GM19395 (cell line): ENCODE data around the gene BOD1L1.

Experiments used
- ATAC-seq: cut with Tn5 transposase; IDR thresholded peaks from one replicate; pipeline ENCODE4 v1.9.1; 2021; ENCODE audit warnings: mild to moderate bottlenecking, moderate library complexity; ENCODE audit not compliant: unreplicated experiment

BOD1L1 gene

DNA sequence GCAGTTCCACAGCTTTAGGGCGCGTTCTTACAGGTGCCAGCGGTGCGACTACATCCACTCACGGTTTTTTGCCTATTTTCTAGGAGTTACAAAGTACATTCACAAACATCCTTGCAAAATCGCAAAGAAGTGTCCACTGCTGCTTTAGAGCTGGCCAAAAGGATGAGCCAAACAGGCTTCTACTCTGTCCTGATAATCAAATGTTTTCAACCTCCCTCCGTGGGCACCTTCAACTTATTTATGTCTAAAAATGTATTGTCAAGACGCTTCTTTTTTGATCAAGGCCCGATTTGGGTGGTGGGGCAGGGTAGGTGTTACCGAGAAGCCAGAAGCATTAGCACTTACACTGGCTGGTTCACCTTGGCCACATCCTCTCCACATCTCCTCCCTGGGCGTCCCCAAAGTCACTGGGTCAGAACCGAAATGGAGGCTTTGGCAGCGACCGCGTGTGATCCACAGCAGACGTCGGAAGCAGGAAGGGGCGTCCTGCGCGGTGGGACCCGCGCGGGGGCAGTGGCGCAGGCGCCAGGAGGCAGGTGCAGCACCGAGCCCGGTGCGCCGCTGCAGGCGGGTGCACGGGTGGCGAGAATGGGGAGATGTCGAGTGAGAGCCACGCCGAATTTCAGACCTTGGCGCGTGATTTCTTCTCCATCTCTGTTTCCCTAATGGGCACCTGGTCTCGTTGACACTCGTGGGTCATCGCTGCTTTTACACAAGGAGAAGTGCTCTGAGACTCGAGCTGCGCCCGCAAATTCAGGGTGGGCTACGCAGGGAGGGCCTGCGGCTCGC is 100.1 kb downstream of the BOD1L1 start:
- no peak for ATAC-seq

DNA sequence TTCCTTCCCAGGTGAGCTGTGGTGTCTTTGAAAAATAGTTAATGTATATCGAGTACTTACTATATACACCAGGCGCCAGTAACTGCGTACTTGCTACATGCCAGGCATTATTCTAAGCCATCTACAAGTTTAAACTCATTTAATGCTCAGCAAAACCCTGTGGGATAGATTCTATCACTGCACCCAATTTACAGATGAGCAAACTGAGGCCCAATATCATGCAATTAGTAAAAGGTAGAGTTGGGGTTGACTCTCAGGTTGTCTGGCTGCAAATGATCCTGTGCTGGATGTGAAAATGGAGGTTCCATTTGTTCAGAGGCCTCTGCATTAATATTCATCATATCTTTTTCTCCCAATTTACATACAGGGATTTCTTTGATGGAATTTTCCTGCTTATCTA is 100.9 kb downstream of the BOD1L1 start:
- no peak for ATAC-seq

DNA sequence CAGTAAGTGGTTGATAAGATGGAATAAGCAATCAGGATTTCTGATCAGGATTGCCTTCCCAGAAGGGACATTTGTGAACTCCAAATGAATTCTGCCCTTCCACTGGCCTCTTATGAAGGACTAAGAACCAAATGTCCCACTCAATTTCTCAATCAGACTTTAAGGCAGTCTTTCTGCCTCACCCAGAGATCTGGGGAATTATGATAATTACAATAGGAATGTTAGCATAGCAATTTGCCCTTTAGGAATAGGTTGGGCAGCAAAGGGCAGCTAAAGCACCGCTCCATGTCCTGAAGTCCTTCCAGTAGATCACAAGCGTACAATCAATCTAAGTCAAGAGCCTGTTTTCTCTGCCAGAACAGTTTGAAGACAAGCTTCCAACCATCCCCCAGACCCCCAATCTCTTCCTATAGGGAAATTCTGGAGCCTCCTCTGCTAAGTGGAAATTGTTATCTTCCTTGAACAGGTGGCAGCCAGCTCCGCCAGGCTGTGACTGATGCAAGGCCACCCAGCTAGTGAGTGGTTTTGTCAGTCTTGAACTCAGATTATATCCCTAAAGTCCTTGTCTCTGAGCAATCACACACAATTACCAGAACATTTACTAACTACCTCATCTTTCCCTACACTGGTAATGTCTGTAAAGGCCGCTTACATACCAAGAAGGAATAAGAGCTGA is 101.8 kb downstream of the BOD1L1 start:
- ATAC-seq: no peak

DNA sequence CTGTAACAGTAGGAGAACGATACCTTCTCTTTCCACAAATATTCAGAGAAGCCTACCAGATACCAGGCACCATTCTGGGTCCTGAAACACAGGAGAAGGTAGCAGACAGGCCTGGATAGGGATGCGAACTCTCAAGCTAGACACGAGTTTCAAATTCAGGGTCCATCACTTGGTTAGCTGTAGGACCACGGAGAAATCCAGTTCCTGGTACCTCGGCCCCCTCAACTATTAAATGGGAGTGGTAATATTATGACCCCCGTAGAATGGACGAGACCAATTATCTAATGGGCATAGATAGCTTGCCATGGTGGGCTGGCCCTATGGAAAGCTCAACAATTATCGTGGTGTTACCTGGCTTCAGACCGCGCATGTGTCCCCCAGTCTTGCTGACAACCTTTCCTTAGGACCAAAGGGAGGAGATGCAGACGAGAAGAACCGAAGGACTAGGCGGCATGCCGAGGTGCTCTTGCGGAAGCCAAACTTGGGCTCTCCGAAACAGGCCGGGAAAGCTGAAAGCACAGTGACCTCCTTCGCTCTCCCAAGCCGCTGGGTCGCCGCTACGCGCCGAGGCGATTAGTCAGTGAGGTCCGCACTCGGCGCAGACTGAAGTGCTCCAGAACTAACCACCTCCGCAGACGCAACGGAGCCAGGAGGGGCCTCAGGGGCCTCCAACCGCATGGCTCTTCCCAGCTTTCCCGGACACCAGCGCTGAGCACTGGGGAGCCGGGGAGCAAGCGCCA is 102.9 kb downstream of the BOD1L1 start:
- no peak for ATAC-seq

DNA sequence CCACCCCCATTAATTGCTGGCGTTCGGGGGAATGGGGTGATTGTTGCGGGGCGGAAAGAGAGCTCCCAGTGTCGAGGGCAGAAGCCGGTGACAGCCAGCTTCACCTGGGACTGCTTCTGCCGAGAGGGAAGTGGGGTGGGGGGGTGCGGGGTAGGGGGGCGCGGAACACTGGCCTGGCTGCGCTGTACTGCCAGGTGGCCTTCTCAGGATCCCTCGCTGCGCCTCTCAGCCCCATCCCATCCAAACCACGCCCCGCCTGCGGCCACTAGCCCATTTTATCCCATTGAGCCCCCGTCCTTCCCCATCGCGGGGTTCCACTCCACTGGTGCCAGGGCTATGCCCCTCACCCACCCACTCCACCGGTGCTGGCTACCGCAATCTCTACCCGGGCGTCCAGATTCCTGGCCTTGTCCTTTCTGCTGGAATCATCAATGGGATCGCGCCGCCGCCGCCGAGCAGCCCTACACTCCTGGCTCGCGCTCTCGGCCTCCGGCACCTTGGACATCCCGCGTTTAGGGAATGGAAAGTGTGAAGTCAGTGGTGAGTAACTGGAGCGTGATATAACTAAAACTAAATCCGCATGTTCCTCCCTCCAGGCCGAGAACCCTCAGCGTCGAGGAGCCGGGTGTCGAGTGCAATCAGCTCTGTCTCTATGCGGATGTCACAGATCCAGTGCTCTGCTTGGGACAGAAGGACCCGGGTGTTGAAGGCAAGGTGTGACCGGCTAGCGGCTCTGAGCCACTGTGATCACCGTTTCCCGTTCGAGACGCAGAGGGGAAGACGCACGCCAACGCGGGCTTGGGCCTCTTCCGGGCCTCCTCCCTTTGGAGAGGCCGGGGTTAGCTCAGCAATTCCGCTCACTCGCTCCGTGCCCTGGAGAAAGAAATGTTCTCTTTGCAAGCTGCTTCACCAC is 103.7 kb downstream of the BOD1L1 start:
- ATAC-seq: no peak

DNA sequence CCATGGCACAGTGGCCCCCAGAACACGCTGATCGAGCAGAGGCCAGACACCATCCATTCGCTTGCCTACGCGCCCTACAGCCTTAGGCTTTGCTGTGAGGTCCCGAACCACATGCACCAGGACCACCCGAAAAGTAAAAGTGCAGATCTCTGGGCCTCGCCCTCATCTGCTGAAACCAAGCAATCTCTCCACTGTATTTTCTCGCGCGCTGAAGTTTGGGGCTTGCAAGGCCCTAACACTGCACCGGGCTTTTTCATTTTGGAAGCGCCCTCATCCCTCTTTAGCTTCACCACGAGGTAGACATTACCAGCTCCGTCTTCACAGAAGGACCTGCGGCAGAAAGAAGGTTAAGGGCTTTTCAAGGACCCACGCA is 104.4 kb downstream of the BOD1L1 start:
- no peak for ATAC-seq

DNA sequence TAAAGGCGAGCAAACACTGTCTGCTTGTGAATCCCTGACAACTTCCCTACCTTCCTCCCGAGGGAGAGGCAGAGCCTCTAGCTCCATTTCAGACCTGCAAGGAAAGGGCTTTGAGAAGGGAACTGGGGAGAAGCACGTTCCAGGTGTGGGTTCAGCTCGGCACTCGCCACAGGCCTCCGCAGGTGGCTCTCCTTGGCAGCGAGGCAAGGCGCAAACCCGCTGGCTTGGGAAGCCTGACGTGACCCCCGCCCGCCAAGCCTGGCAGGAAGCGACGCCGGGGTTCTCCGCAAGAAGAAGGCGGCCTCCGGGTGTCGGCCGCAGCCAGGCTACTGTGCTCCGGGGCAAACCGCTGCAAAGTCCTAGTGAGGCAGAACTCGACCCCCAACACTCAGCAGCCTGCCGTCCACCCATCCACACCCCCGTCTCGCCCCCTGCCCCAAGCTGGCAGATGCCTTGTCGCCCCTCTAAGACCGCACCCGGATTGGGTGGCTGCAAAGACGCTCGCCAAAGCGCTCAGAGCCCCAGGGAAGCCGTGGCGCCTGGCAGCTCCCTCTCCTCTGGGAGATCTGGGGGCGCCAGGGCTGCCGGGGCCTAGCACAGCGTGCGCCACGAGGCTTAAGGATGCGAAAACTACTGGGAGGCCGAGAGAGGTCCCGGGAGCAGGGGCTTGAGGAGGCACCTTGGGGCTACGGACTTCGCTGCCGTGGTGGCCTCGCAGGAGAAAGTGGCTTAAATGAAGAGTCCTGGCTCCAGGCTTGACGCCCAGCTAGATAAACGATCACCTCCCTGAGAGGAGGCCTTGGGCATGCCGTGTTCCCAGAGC is 105.0 kb downstream of the BOD1L1 start:
- no peak for ATAC-seq

DNA sequence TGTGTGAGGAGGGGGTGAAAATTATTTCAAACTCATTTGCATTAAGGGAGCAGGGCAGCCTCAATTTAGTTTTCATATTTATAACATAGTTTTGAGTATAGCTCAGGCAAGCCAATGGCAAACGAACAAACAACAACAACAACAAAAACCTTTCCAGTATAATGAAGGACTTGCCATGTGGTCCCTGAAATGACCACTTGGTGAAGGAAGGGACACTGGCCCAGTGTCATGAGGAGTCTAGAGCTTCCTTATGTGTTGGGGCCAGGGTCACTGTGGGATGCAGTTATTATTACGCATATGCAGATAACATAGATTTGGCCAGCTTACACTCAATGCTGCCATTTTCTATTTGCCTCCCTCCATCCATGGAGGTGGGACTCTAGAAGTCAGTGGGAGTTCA is 106.5 kb downstream of the BOD1L1 start:
- no peak for ATAC-seq
